ENCODE results near the gene KLF18.
"Not testable (repeated sequence)": the region's sequence is repeated elsewhere in the genome, so short reads cannot be mapped to it uniquely, and the experiment has no call there.

Gene KLF18

DNA sequence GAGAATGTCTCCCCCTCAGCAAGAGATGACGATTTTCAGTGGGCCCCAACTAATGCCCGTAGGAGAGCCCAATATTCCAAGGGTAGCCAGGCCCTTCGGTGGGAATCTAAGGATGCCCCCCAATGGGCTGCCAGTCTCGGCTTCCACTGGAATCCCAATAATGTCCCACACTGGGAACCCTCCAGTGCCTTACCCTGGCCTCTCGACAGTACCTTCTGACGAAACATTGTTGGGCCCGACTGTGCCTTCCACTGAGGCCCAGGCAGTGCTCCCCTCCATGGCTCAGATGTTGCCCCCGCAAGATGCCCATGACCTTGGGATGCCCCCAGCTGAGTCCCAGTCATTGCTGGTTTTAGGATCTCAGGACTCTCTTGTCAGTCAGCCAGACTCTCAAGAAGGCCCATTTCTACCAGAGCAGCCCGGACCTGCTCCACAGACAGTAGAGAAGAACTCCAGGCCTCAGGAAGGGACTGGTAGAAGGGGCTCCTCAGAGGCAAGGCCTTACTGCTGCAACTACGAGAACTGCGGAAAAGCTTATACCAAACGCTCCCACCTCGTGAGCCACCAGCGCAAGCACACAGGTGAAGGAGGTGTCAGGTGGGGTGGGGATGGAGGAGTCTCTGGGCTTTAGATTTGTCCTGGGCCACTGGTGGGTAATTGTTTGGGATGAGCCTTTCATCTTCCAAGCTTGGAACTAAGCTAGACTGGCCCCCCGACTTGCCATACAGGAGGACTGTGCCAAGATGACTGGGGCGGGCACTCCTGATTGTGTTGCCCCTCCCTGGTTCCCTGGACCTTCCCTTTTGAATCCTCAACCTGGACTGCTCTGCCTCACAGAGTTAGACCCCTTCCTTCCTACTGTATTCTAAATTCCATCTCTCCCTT, 11.6 kb downstream of the KLF18 start:
- Histone ChIP-seq H3K9me3 (ENCODE audit: control insufficient read depth, low read length) (no peaks in the 10 kb centered on the region), H3K4me3 (ENCODE audit: low read depth, low read length) (no peak overlapping the region), H3K36me3 (ENCODE audit: control insufficient read depth, insufficient read depth, low read length) (no peaks in the 10 kb centered on the region), H3K27me3 (ENCODE audit: control insufficient read depth, insufficient read depth, low read length) (no peaks in the 10 kb centered on the region), H3K79me2 (no peaks in the 10 kb centered on the region), H3K4me1 (no peaks in the 10 kb centered on the region), H3K9ac (no peak overlapping the region), H2AFZ (no peak overlapping the region), H3K4me2 (ENCODE audit: low read length) (no peak overlapping the region), H3K27ac (no peak overlapping the region)
- TF ChIP-seq, protein P1, sequence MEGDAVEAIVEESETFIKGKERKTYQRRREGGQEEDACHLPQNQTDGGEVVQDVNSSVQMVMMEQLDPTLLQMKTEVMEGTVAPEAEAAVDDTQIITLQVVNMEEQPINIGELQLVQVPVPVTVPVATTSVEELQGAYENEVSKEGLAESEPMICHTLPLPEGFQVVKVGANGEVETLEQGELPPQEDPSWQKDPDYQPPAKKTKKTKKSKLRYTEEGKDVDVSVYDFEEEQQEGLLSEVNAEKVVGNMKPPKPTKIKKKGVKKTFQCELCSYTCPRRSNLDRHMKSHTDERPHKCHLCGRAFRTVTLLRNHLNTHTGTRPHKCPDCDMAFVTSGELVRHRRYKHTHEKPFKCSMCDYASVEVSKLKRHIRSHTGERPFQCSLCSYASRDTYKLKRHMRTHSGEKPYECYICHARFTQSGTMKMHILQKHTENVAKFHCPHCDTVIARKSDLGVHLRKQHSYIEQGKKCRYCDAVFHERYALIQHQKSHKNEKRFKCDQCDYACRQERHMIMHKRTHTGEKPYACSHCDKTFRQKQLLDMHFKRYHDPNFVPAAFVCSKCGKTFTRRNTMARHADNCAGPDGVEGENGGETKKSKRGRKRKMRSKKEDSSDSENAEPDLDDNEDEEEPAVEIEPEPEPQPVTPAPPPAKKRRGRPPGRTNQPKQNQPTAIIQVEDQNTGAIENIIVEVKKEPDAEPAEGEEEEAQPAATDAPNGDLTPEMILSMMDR (IDR thresholded peaks at IDR 0.05), result no peak

DNA sequence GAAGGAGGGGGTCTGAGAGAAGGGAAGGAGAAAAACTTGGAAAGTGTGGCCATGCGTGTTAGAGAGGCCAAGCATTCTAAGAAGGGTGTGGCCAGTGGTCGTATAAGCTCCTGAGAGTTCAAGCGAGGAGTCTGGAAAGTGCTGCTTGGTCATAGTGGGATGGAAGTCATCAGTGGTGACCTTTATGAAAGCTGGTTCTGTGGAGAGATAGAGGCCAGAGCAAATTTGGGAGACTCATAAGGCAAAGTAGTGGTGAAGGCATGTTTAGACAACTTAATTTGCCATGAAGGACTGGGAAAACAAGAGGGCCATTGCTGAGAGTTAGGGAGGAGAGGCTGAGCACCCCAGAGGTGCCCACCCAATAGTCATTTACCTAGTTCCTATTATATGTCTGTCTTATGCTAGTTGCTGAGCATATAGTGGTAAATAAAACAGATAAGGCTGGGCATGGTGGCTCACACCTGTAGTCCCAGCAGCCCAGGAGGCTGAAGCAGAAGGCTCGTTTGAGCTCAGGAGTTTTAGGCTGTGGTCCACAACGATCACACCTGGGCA, 21.0 kb downstream of the KLF18 start:
- TF ChIP-seq, protein P1 (IDR thresholded peaks at IDR 0.05), result no peak
- no peak overlapping the region for H3K4me3 ChIP-seq (ENCODE audit: low read depth, low read length)
- no peak overlapping the region for H2AFZ ChIP-seq

DNA sequence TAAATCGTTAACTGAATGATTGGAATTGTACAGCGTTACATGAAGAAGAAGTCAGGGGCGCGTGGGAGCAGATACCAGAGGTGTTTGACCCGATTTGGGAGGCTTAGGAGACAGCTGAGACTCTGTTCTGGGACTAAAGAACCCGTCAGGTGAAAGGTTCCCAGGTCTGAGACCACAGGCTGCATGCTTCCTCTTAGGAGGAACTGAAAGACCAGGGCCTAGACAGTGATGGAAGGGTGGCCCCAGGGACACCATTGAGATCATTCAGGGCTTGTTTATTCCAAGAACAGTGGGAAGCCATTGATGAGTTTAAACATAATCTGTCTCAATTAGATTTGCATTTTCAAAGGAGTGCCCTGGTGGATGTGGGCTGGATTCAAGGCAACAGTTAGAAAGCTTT, 21.9 kb downstream of the KLF18 start:
- Histone ChIP-seq H3K79me2 (no peaks in the 10 kb centered on the region), H3K36me3 (ENCODE audit: control insufficient read depth, insufficient read depth, low read length) (no peaks in the 10 kb centered on the region), H3K9ac (no peak overlapping the region), H3K4me3 (ENCODE audit: low read depth, low read length) (no peak overlapping the region), H3K27me3 (ENCODE audit: control insufficient read depth, insufficient read depth, low read length) (no peaks in the 10 kb centered on the region), H3K9me3 (ENCODE audit: control insufficient read depth, low read length) (no peaks in the 10 kb centered on the region), H3K27ac (no peak overlapping the region), H3K4me2 (ENCODE audit: low read length) (no peak overlapping the region), H3K4me1 (no peaks in the 10 kb centered on the region), H2AFZ (no peak overlapping the region)
- TF ChIP-seq, protein P1 (IDR thresholded peaks at IDR 0.05), result no peak

More for the DNA sequence above, 21.0 kb downstream of the KLF18 start:
- Histone ChIP-seq H3K27me3 (ENCODE audit: control insufficient read depth, insufficient read depth, low read length) (no peaks in the 10 kb centered on the region), H3K9ac (no peak overlapping the region), H3K4me2 (ENCODE audit: low read length) (no peak overlapping the region), H3K27ac (no peak overlapping the region), H3K4me1 (no peaks in the 10 kb centered on the region), H3K79me2 (no peaks in the 10 kb centered on the region), H3K36me3 (ENCODE audit: control insufficient read depth, insufficient read depth, low read length) (no peaks in the 10 kb centered on the region), H3K9me3 (ENCODE audit: control insufficient read depth, low read length) (no peaks in the 10 kb centered on the region)

DNA sequence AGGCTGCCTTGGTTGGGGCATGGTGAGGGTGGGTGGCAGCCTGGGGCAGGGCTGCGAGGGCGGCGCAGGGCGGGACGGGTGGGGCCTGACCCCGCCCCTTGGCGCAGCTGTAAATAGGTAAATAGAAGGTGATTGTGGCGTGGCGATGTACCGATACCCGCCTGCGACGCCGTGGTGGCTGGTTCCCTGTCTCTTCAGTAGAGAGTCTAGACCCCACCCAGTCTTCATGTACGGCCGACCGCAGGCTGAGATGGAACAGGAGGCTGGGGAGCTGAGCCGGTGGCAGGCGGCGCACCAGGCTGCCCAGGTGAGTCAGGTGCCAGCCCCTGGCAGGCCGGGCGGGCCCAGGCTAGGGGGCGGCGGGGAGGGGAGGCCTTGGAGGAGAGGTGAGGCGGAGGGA, 22.7 kb downstream of the KLF18 start, which contains the start of gene KLF17:
Gene KLF17, plus strand, starts transcription at position 140 of the 400 bp plus-strand sequence. Its CDS starts 87 bp downstream, at position 227.
- Histone ChIP-seq H3K4me1 (no peaks in the 10 kb centered on the region), H3K27me3 (ENCODE audit: control insufficient read depth, insufficient read depth, low read length) (no peaks in the 10 kb centered on the region), H3K27ac (no peak within 1 kb of the TSS), H3K36me3 (ENCODE audit: control insufficient read depth, insufficient read depth, low read length) (no peaks in the 10 kb centered on the region), H3K9me3 (ENCODE audit: control insufficient read depth, low read length) (no peaks in the 10 kb centered on the region), H3K9ac (no peak within 1 kb of the TSS), H2AFZ (no peak within 1 kb of the TSS), H3K4me2 (ENCODE audit: low read length) (no peak within 1 kb of the TSS), H3K79me2 (no peaks in the 10 kb centered on the region), H3K4me3 (ENCODE audit: low read depth, low read length) (no peak within 1 kb of the TSS)
- TF ChIP-seq, protein P1 (IDR thresholded peaks at IDR 0.05), result no peak

DNA sequence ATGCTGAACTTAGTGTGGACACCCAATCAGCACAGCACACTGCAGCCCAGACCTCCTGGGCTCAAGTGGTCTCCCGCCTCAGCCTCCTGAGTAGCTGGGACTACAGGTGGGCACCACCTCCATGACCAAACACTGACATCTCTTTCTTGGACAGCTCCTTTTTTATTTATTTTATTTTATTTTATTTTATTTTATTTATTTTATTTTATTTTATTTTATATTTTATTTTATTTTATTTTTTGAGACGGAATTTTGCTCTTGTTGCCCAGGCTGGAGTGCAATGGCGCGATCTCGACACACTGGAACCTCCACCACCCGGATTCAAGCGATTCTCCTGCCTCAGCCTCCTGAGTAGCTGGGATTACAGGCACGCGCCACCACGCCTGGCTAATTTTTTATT, 24.2 kb downstream of the KLF18 start:
- not testable (repeated sequence) for H3K27me3 ChIP-seq (ENCODE audit: control insufficient read depth, insufficient read depth, low read length); H3K4me3 ChIP-seq (ENCODE audit: low read depth, low read length); H3K9ac ChIP-seq; H3K4me2 ChIP-seq (ENCODE audit: low read length); H3K79me2 ChIP-seq; H2AFZ ChIP-seq; H3K9me3 ChIP-seq (ENCODE audit: control insufficient read depth, low read length); H3K27ac ChIP-seq; H3K4me1 ChIP-seq; H3K36me3 ChIP-seq (ENCODE audit: control insufficient read depth, insufficient read depth, low read length)
